ENCODE data around the gene LRRC3.

GRCh38 chr21:44441041-44441400 lies 14.3 kb upstream of the LRRC3 start:
- TF ChIP-seq CTCF (IDR thresholded peaks at IDR 0.05) = no peak
- no peak for TF ChIP-seq POLR2A (IDR thresholded peaks at IDR 0.05)

All from esophagus squamous epithelium (tissue), 4 donors.